Brain pericyte (primary cell): Measurements from ENCODE around the gene DIP2B.

Source experiments
- DNase-seq: peaks from one replicate; pipeline ENCODE4 v3.0.0-alpha.2; 2012; ENCODE audit warnings: low read depth, low spot score

Gene DIP2B

DNA sequence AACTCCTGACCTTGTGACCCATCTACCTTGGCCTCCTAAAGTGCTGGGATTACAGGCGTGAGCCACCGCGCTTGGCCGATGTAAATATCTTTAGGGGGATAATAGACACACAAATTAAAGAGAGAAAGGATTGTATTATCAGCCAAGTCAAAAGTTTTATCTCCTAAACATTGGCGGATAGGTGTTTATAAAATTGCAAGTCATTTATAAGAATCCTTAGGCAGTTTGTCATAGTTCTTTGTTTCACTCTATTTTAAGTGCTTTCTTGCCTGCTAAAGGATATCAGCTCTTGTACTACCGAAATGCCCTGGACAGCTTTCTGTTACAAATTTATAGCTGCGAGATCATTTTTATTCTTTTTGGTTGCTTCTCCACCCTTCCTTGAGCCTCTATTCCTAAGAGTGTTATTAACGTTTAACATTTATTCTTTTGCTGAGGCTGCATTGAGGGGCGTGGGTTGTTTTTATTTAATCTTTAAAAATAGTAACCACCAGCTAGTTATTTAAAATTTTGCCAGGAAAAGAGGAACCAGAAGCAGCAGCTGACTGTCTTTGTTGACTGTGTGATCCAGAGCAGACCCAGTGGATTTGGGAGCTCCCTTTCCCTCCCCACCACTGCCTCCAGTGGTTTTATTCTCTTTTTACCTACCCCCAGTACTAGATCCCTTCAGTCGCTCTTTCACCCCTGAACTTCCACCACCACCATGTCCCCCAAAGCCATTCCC is 106.4 kb downstream of the DIP2B start:
- no peak for DNase-seq

DNA sequence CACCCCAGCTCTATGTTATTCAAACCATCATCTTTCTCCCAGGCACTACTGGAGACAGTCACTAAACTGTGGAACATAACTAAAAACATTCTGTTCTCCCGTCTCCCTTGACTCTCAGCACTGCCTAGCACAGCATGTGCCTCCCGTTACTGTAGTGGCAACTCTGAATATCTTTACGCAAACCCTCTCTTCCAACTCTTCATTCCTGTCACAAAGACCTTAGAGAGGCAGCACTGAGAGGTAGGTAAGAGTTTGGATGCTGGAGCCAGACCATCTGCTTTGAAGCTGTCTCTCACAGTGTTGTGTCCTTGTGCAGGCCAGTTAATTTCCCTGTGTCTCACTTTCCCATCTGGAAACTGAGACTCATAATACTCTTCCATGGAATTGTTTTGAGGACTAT is 108.1 kb downstream of the DIP2B start:
- no peak for DNase-seq

DNA sequence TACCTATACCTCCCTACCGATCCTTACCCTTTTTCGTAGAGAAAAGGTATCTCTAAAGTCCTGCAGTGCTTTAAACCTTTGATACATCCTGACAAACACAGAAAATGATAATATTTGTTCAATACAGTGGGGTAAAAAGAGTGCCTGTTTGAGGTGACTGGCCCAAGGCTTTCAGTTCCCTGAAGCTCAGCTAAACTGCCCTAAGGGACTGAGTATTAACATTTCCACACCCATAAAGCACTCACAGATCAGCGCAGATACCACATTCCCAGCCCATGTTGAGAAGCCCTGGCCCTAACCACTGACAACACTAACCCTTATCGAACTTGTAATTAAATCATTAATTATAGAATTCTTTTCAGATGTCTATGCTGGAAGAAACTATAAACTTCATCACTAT is 108.7 kb downstream of the DIP2B start:
- no peak for DNase-seq

DNA sequence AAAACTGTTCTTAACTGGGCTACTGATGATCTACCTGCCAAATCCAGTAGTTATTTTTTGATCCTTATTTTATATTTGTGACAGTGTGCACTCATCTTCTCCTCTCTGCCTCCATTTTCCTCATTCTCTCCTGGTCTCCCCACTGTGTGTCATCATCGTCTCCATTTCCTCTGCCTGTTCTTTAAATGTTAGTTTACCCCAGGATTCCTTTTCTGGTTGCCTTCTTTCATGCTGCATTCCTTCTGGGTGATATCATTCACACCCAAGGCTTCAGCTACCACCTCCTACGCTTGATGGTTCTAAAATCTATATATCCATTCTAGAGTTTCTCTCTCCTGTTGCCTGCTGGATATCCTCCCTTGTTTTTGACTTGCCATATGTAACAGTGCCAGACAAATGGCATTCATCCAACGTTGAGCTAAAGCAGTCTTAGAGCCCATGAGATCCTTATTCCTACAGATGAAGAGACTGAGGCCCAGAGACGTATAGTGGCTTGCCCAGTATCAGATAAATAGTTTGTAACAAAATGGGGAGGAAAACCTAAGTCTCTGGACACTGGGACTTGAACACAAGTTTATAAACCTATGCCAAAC is 109.5 kb downstream of the DIP2B start:
- DNase-seq, result no peak

DNA sequence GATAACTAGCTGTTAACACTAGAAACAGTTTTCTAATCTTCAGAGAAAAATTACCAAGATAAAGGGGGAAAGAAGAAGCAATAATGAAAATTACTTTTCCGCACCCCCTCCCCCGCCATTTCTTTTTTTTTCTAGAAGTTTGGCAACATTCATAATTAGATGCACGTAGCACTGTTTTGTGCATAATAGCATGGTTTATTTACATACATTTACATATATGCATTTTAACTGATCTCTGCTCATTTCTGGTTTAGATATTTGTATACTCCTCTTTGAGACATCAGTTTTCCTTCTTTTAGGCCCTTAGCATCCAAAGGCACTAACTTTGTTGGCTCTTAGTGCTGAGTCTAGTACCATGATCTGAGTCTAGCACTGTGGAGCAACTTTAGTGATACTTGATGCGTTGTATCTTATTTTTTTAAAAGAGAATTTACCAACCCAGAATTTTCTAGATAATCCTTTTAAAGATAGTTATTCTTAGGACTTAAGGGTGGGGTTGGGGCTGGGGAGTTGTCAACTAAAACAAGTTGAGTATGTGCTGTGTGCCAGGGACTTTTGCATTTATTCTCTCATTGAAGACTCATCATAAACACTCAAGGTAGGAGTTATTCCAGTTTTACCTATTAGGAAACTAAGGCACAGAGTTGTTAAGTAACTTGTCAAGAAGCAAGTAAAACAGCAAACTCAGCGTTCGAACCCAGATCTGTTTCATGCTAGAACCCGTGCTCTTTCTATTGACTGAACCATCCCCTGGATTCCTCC is 110.5 kb downstream of the DIP2B start:
- DNase-seq, result no peak

DNA sequence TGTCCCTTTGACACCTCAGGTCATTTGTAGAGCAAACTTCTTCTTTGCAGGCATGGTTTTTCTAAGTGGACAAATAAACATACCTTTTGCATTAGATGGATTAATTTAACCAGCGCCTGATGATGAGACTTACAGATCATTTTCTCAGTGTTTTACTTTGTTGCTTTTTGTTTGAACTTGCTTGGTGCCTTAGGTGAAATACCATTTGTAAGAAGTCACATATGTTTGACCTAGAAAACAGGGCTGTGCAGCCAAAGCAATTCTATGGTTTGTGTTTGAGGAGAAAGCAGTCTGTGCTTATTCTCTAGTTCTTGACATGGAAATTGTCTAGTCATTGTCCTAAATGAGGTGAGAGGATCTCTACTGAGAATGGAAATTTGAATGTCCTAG is 111.1 kb downstream of the DIP2B start:
- no peak for DNase-seq

DNA sequence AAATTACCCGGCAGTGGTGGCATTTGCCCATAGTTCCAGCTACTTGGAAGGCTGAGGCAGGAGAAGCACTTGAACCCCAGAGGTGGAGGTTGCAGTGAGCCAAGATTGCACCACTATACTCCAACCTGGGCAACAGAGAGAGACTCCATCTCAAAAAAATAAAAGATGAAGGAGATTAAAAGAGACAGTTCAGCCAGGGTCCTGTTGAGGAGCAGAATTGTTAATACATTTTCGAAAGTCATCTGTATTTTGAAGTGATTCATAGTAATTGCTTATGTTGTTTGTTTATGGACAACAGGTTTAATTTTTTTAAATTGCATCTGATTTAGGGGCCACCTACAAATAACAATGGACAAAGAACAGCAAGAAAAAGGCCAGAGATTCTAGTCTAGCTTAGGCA is 112.9 kb downstream of the DIP2B start:
- DNase-seq, result no peak

DNA sequence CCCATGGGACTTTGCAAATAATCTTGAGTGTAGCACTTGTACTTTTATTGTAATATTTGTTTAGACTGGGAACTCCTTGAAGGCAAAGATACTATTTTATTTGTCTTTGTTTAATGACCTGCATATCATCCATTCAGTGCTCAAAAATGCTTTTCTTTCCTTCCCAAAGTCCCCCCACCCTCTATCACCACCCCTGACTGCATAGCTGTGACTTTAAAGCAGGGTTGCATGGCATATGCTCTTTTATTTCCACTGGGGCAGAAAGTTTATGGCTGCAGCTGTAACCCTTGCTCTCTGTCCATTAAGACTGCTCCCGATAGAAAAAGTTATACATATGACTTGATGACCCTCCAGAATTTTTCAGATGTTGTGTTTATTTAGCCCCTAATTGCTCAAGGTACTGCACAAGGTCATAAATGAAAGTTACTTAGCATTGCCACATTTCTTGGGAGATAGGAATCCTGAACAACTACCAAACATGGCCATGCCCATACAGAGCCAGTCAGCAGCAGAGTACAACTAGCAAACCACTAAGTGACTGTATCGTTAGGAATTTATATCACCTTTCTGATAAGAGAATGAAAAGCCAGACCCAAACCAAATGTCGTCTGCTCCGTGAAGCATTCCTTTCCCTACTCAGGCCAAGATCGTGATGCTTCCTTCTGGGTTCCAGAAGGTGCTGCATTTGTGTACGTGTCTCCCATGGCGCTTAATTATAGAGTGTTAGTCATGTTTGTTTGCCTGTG is 114.3 kb downstream of the DIP2B start:
- DNase-seq, result no peak

DNA sequence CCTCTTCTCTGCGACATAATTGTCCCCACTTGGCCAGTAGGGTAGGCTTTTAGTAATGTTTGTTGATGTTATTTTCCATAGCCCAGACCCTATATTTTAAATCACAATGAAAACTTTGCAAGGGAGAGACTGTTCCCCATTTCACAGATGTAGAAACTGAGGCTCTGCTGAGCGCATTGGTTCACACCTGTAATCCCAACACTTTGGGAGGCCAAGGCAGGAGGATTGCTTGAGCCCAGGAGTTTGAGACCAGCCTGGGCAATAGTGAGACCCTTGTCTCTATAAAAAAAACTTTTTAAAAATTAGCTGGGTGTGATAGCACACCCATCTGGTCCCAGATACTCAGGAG is 114.8 kb downstream of the DIP2B start:
- no peak for DNase-seq

DNA sequence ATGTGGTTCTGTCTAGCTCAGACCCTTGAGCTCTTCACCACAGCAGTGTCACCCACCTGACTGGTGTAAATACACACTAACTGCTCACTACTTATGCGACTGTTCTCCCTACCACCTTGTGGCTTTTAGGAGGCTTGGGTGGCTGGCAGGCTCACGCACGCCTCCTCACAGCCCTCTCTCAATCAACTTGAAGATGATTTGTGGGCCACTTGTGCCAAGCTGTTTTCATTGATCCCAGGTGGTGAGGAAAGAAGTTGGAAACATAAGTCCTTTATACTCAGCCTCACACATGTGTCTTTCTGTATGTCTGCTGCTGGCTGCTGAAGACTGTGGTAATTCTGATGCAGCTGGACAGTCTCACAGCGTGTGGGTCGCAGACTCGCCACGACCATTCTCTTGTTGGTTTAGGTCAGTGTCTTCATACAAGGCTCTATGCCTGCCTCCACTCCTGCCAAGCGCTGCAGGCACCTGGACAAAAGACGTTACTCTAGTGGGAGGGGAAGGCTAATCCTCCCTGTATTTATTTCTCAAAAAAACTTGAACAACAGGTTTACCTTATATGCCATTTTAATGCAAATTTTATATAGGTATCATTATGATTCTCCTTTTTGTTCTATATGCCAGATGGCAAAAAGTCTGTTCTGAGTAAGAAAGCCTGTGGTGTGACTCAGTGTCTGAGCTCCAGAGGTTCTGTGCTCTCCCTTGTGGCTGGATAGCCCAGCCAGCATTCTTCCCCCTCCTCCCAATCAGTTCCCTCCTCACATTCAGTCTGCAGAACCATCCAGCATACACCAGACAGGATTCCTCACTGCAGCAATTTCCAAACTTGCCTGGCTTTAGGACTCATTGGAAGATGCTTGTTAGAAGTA is 115.6 kb downstream of the DIP2B start:
- DNase-seq, result no peak

DNA sequence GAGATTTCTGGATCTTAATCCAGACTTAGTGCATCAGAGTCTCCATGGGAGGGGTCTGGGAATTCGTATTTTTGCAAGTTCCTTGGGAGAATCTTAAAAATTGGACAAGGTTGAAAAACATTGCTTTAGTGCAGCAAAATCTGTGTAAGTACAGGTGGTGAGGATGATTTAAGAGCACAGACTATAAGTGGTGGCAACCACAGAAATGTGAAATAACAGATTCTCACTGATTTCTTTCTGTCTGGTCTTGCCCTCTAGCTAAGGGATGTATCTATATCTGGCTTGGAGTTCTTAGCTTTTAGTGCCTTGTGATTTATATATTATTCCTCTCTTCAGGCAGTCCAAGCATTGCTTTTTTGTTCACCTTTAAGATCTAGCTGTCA is 116.2 kb downstream of the DIP2B start:
- no peak for DNase-seq

DNA sequence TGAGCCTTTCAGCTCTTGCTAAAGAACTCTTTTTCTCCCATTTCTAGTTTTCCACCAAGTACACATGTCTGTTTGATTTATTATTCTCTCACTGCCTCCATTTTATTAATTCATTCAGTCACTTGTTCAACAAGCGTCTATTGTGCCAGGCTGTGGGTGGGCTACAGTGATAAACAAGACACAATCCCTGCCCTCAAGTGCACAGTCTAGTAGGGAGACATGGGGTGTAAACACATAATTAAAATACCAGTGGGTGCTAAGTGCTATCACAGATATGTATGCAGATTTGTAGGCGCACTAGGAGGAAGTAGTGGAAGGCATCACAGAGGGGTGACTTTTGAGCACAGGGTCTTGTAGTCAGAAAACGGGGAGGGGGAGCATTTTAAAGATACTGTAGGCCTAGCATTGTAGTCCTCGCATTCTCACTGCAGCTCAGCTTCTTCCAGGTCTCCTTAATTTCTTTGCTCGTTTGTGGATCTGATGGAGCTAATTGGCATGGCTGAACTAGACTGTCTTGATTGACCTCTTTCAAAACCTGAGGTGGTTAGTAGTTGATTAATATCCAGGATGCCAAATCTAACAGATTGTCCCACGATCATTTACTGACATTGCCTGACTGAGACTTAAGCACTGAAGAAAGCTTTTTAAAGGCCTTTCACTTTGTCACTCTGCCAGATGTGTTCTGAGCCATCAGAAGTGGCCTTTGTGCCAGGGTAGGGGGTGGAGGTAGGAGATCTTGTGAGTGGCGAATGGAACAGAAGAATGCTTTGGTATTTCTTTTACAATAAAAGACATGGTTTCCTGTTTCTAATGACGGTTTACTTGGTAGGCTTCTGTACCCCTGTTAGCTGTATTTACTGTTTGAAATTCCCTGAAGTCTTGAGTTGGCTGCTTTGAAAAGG is 116.9 kb downstream of the DIP2B start:
- no peak for DNase-seq

DNA sequence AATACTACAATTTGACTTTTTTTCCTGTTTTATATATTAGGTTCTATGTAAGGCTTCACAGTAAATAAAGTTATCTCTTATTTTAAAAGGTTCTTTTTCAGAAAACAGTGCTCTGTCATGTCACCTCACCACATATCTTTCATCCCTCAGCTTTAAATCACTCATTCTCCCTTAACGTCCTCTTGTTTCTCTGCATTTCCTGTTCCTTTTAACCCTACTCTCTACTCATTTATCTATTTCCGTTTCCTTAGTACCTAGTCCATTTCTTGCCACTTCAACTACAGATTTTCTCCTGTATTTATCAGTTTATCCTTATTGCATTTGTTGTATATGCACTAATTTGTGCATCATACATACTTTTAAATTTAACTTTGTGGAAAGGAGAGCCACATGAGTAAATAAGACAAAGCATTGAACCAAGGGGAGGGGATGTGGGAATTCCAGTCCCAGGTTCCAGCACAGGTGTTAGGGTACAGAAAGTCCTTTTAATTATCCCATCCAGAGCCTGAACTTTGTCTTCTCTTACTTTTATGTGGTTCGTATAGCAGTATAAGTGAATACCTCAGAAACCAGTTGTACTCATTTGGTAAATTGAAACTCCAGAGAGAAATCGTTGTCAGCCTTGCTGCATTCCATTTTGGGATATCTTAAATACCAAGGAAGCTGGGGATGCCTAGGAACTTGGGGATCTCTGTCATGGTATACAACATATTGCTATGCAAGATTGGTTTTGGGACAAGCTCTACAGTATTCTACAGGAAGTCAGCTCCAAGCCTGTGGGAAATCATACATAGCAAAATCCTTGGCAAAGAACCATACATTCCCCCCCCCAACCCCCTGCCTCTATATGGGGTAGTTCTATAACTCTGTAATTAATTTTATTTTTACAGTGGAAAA is 120.5 kb downstream of the DIP2B start:
- no peak for DNase-seq

DNA sequence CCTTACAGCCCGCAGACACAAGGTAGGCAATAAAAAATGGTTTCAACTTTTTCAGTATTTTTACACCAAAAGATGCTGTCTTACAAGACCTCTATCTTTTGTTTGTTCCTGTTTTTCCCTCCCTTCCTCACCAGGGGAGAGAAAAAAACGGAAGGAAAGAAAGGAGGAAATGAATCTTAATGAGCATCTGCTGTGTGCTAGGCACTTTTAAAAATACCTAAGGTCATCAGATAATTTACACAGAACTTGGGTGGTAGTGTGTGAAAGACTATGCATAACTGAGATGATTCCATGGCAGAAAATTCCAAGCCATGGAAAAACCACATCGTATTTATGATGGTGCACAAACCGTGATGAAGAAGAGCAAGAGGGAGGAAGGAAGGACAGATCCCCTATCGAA is 121.2 kb downstream of the DIP2B start:
- no peak for DNase-seq

DNA sequence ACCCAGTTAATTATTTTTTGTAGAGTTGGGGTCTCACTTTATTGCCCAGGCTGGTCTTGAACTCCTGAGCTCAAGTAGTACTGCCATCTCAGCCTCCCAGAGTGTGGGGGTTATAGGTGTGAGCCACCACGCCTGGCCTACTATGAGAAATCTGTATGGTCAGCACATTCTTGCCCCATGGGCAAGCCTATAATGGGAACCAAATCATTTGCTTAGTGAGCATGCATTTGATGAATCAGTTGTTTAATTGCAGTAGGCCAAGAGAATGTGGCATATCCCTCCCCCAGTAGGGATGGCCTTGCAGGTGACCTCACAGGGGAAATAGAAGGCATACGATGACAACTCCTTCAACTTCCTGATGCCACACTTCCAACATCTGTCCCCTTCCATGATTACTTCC is 122.7 kb downstream of the DIP2B start:
- DNase-seq, result no peak

DNA sequence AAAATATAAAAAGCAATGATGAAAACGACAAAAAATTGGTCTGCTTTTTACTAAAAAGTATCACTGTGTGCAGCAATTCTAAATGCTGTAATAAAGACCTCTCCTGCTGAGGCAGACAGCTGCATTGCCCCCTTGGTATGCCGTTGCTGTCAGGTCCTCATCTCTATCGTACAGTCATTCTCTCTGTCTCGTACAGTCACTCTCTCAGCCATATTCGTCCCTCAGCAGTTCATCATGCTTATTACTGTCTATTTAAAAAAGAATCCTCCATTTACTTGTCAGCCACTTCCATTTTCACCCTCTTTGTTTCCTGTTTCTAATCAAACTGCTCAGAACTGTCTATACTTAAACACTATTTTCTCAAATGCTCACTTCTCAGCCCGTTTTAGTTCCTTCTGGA is 123.6 kb downstream of the DIP2B start:
- no peak for DNase-seq

DNA sequence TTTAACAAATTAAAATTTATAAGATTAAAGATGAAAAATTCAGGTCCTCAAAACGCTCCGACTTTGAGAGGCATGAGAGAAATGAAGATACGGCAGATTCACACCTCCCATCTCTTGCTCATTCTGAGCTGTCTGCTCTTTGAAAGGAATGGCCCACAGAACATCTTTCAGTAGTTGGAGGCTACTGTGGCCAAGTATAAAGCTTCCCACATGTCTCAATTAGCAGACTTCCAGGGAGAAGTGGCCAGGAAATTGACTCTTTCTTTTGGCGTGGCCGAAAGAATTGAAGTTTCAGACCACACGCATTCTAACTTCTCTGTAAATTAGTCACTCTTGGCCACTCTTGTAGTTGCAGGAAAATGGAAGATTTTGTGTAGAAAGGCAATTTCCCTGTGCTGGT is 129.2 kb downstream of the DIP2B start:
- no peak for DNase-seq

DNA sequence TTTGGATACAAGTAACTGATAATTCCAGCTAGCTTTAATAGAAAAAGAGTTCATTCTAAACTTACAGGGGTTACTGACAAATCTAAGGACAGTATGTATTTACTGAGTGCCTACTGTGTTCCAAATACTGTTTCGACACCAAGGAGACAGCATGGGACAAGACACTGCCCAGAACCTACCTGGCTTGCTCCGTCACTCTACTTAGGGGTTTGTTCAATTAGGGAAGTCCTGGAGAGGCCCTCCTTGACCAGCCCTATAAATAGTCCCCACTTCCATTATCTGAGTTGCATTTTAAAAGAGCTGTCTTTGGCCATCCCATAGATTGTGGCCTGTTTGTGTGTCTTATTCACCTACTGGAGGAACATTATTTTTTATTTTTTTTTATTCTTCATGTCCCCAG is 129.6 kb downstream of the DIP2B start:
- no peak for DNase-seq

DNA sequence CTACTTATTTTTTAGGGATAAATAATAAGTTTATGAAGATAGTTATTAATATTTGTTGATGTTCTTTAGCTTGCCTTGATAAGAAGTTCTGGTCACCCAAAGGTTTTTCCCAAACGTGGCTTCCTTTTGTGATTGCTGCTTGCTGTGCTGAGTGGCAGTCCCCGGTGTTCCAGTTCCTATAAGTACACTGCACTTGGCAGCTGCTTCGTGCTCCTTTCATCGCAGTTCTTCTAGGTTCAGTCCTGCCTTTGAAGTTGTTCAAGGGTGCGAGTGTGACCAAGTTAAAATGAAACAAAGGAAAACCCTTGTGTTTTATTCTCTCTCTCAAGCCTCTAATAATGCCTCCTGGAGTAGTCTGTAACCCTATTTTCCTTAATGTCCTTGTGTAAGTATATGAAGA is 130.6 kb downstream of the DIP2B start:
- no peak for DNase-seq
